Suppressor macrophage (primary cell): ENCODE measurements around the gene URI1.
A peak's percentile ranks its signal among the peaks of the same experiment; 100 is the strongest.

Experiments used
- DNase-seq, 4 experiments: peaks; one replicate each; pipeline ENCODE4 v3.0.0-alpha.2; 2020 to 2022

The URI1 gene

GRCh38 chr19:29971648-29972047 lies 29.6 kb downstream of the URI1 start:
- no peak for DNase-seq

GRCh38 chr19:29974701-29975100 lies 32.7 kb downstream of the URI1 start:
- no peak for DNase-seq

GRCh38 chr19:29976151-29976943 lies 34.3 kb downstream of the URI1 start:
- peak in 1 of 4 experiments; percentile 3 for DNase-seq

GRCh38 chr19:29978080-29978479 lies 36.0 kb downstream of the URI1 start:
- no peak for DNase-seq

- no peak for DNase-seq
These were observed 41.5 kb downstream of the URI1 start for GRCh38 chr19:29983568-29983967.

- DNase-seq, result no peak
These were observed 43.2 kb downstream of the URI1 start for GRCh38 chr19:29985196-29985595.

- no peak for DNase-seq
These were observed 46.3 kb downstream of the URI1 start for GRCh38 chr19:29988351-29988750.

- DNase-seq, result no peak
These were observed 50.3 kb downstream of the URI1 start for GRCh38 chr19:29992233-29992867.

- no peak for DNase-seq
These were observed 57.5 kb downstream of the URI1 start for GRCh38 chr19:29999490-29999889.

- no peak for DNase-seq
These were observed 58.8 kb downstream of the URI1 start for GRCh38 chr19:30000862-30001261.

- peak in 1 of 4 experiments; percentile 19 for DNase-seq
These were observed 59.3 kb downstream of the URI1 start for GRCh38 chr19:30001301-30001700.

GRCh38 chr19:30001791-30002190 lies 59.8 kb downstream of the URI1 start:
- DNase-seq, result peak in 2 of 4 experiments; percentile 4 to 6

- DNase-seq, result no peak
These were observed 61.8 kb downstream of the URI1 start for GRCh38 chr19:30003866-30004265.

- no peak for DNase-seq
These were observed 62.4 kb downstream of the URI1 start for GRCh38 chr19:30004403-30004802.

GRCh38 chr19:30006207-30006606 lies 64.2 kb downstream of the URI1 start:
- no peak for DNase-seq

- DNase-seq, result no peak
These were observed 66.1 kb downstream of the URI1 start for GRCh38 chr19:30008169-30008568.

GRCh38 chr19:30009013-30009412 lies 67.0 kb downstream of the URI1 start:
- no peak for DNase-seq

- DNase-seq, result no peak
These were observed 69.1 kb downstream of the URI1 start for GRCh38 chr19:30011051-30011578.

- DNase-seq, result no peak
These were observed 72.7 kb downstream of the URI1 start for GRCh38 chr19:30014770-30015169.

GRCh38 chr19:30017172-30017571 lies 75.1 kb downstream of the URI1 start:
- no peak for DNase-seq

- DNase-seq, result no peak
These were observed 78.2 kb downstream of the URI1 start for GRCh38 chr19:30020189-30020588.

GRCh38 chr19:30022659-30023058 lies 80.6 kb downstream of the URI1 start:
- no peak for DNase-seq

GRCh38 chr19:30023330-30023729 lies 81.3 kb downstream of the URI1 start:
- peak in 2 of 4 experiments; percentile 42 to 44 for DNase-seq

- no peak for DNase-seq
These were observed 82.1 kb downstream of the URI1 start for GRCh38 chr19:30024091-30024490.
